ENCODE results near the gene MGST2.
"Not testable (repeated sequence)": the region's sequence is repeated elsewhere in the genome, so short reads cannot be mapped to it uniquely, and the experiment has no call there.

The MGST2 gene

GRCh38 chr4:139665690-139666529 lies at the start of gene MGST2:
TSS of gene MGST2 (plus strand) at chr4:139665819. CDS start at chr4:139666020, 201 bp downstream.
- peak; percentile 52 for DNase-seq

GRCh38 chr4:139617702-139618490 lies 47.7 kb upstream of the MGST2 start:
- DNase-seq = no peak

- peak; percentile 17 for DNase-seq
These were observed 46.0 kb upstream of the MGST2 start for GRCh38 chr4:139619644-139620043.

GRCh38 chr4:139622901-139623381 lies 42.7 kb upstream of the MGST2 start:
- peak; percentile 47 for DNase-seq

- no peak for DNase-seq
These were observed 41.1 kb upstream of the MGST2 start for GRCh38 chr4:139624441-139625092.

- no peak for DNase-seq
These were observed 40.5 kb upstream of the MGST2 start for GRCh38 chr4:139625093-139625455.

GRCh38 chr4:139625482-139625881 lies 40.1 kb upstream of the MGST2 start:
- no peak for DNase-seq

GRCh38 chr4:139628184-139629012 lies 37.2 kb upstream of the MGST2 start:
- peak; percentile 88 for DNase-seq

GRCh38 chr4:139629436-139630125 lies 36.0 kb upstream of the MGST2 start:
- DNase-seq = no peak

GRCh38 chr4:139630126-139630495 lies 35.5 kb upstream of the MGST2 start:
- DNase-seq = no peak

GRCh38 chr4:139630991-139631390 lies 34.6 kb upstream of the MGST2 start:
- DNase-seq = no peak

GRCh38 chr4:139631791-139632190 lies 33.8 kb upstream of the MGST2 start:
- DNase-seq = no peak

GRCh38 chr4:139632739-139633138 lies 32.9 kb upstream of the MGST2 start:
- DNase-seq = not testable (repeated sequence)

GRCh38 chr4:139633195-139633594 lies 32.4 kb upstream of the MGST2 start:
- no peak for DNase-seq

GRCh38 chr4:139633661-139634060 lies 32.0 kb upstream of the MGST2 start:
- DNase-seq = peak; percentile 63

GRCh38 chr4:139635966-139636365 lies 29.7 kb upstream of the MGST2 start:
- DNase-seq = no peak

GRCh38 chr4:139638306-139638705 lies 27.3 kb upstream of the MGST2 start:
- DNase-seq = not testable (repeated sequence)

GRCh38 chr4:139639654-139640053 lies 26.0 kb upstream of the MGST2 start:
- no peak for DNase-seq

- no peak for DNase-seq
These were observed 24.4 kb upstream of the MGST2 start for GRCh38 chr4:139641218-139641617.

- DNase-seq = no peak
These were observed 23.3 kb upstream of the MGST2 start for GRCh38 chr4:139642364-139642763.

- DNase-seq = no peak
These were observed 22.4 kb upstream of the MGST2 start for GRCh38 chr4:139643042-139643895.

Measured in NCI-H345 (cell line).